HG03558 (cell line): ENCODE data around the gene GFAP.

Experiments used
- ATAC-seq: cut with Tn5 transposase; IDR thresholded peaks from one replicate; pipeline ENCODE4 v1.9.1; 2021; ENCODE audit warnings: moderate number of reproducible peaks; ENCODE audit not compliant: unreplicated experiment; ENCODE audit errors: extremely low read depth

The GFAP gene

GRCh38 chr17:44915862-44916780, 821 bp upstream of the GFAP start:
- ATAC-seq: no peak

- no peak for ATAC-seq
Observed at GRCh38 chr17:44914698-44915271, 515 bp downstream of the GFAP start.

GRCh38 chr17:44914148-44914547, 1.2 kb downstream of the GFAP start:
- ATAC-seq: no peak

GRCh38 chr17:44913676-44914075, 1.6 kb downstream of the GFAP start:
- no peak for ATAC-seq

- no peak for ATAC-seq
Observed at GRCh38 chr17:44912763-44913544, 2.3 kb downstream of the GFAP start.

GRCh38 chr17:44911133-44912001, 3.9 kb downstream of the GFAP start:
- ATAC-seq: no peak

- no peak for ATAC-seq
Observed at GRCh38 chr17:44910231-44911106, 4.8 kb downstream of the GFAP start.

- ATAC-seq: no peak
Observed at GRCh38 chr17:44909681-44910144, 5.6 kb downstream of the GFAP start.

- no peak for ATAC-seq
Observed at GRCh38 chr17:44908761-44909326, 6.5 kb downstream of the GFAP start.

- no peak for ATAC-seq
Observed at GRCh38 chr17:44907729-44908470, 7.4 kb downstream of the GFAP start.

- no peak for ATAC-seq
Observed at GRCh38 chr17:44906763-44907728, 8.3 kb downstream of the GFAP start.

- no peak for ATAC-seq
Observed at GRCh38 chr17:44906010-44906646, 9.2 kb downstream of the GFAP start.

- no peak for ATAC-seq
Observed at GRCh38 chr17:44905006-44906000, 10.0 kb downstream of the GFAP start.

GRCh38 chr17:44904001-44904984, 11.0 kb downstream of the GFAP start:
- ATAC-seq: no peak
